ENCODE measurements around the gene BRAT1. TPM values are rescaled to one million over a fixed set of nuclear protein-coding genes. Genes with fewer than 3 reads are reported as not detected.
"Not testable (repeated sequence)": the region's sequence is repeated elsewhere in the genome, so short reads cannot be mapped to it uniquely, and the experiment has no call there.

Gene BRAT1
- total RNA-seq, 1 donor from 2014 or later, result 24.0 TPM

- no peak for DNase-seq (ENCODE audit: low spot score)
Measured at GRCh38 chr7:2583798-2584580, 28.7 kb upstream of the BRAT1 start.

- no peak for DNase-seq (ENCODE audit: low spot score)
Measured at GRCh38 chr7:2582006-2582735, 26.8 kb upstream of the BRAT1 start.

GRCh38 chr7:2580636-2581035, 25.3 kb upstream of the BRAT1 start:
- no peak for DNase-seq (ENCODE audit: low spot score)

GRCh38 chr7:2577914-2578680, 22.8 kb upstream of the BRAT1 start:
- no peak for DNase-seq (ENCODE audit: low spot score)

- no peak for DNase-seq (ENCODE audit: low spot score)
Measured at GRCh38 chr7:2576742-2577491, 21.6 kb upstream of the BRAT1 start.

GRCh38 chr7:2575733-2576340, 20.5 kb upstream of the BRAT1 start:
- no peak for DNase-seq (ENCODE audit: low spot score)

DNA sequence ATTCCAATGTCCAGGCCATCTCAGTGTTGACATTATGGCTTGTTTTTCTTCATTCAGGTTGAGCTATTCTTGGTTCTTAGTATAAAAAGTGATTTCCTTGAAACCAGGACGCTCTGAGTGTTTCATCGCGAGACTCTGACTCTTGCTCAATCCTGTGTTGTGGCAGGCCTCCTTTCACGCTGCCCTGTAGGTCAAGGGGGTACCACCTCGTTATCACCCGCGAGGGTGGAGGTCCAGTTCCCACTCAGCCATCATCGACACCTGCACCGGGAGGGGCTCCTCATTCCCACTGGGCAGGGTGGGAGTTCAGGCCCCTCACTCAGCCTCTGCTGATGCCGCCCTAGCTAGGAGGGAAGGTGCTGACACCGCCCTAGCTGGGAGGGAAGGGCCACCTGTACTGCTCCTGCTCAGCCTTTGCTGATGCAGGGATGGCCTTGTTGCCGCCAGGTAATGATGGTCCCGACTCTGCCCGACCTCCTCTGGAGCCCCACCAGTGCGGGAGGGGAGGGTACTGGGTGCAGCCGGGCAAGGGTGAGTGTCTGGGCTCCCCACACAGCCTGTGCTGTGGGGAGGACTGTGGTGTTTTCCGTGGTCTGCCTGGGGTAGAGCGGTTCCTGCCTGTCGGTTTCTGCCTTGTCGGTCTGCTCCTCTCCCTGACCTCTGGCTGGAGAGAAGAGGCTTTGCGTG, 19.9 kb upstream of the BRAT1 start:
- no peak for DNase-seq (ENCODE audit: low spot score)

DNA sequence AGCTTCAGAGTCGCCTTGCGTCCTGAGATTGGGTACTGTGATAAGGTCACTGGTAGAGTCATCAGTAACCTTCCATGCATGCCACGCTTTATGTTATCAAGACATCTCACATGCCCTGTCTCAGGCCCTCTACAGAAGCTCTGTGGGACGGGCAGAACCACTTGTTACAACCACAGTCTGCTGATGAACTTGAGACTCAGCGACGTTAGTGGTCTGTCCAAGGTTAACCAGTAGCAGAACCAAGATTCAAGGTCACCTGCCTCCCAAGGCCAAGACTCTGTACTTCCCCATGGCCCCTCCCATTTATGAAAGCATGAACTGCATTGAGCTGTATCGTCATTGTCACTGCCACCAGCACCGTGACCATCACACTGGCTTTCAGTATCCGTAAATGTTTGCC, 18.4 kb upstream of the BRAT1 start:
- DNase-seq (ENCODE audit: low spot score), result no peak

DNA sequence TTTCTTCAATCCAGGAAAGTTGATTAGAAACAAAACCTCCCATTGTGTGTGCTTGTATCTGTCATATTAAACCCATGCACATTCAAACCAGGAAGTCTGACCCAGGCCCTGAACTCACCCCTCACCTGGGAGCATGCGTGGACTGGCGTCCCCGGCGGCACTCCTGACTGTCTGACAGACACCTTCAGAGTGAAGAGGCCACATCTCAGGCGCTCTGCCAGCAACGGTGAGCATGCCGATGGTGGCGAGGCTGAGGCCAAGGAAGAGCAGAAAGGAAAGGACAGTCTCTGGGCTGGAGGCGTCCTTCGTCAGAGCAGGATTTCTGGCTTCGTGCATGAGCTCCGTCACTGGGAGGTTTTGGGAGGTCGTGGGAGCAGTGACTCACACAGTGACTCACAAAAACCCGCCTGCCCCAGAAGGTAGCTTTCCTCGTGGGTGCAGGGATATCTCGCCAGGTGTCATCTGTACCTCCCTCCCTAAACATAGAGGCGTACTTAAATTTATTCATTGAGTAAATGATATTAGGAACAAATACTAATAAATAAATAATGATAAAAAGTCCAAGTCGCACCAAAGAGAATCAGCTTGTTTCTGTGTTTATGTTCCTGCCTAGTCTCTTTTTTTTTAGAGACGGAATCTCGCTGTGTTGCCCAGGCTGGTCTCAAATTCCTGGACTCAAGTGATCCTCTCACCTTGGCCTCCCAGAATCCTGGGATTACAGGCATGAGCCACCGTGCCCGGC, 16.9 kb upstream of the BRAT1 start:
- DNase-seq (ENCODE audit: low spot score), result no peak

DNA sequence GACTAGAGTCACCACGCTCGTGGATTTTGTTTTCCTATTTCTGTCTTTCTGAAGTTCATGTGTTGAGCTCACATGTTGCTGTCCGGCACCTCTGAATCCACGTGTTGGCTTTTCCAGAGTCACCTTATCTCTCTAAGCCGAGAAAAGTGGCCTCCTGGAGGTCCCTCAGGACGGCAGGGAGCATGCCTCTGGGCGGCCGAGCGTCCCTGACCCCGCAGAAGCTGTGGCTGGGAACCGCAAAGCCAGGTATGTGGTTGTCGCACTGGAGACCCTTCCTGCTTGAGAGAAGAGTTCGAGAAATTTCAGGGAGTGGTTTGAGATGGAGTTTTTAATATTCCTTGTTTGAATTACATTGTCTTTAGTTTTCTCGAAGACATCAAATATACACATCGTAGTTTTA, 16.1 kb upstream of the BRAT1 start:
- DNase-seq (ENCODE audit: low spot score), result no peak

- no peak for DNase-seq (ENCODE audit: low spot score)
Measured at GRCh38 chr7:2570021-2570420, 14.7 kb upstream of the BRAT1 start.

GRCh38 chr7:2569421-2569820, 14.1 kb upstream of the BRAT1 start:
- no peak for DNase-seq (ENCODE audit: low spot score)

DNA sequence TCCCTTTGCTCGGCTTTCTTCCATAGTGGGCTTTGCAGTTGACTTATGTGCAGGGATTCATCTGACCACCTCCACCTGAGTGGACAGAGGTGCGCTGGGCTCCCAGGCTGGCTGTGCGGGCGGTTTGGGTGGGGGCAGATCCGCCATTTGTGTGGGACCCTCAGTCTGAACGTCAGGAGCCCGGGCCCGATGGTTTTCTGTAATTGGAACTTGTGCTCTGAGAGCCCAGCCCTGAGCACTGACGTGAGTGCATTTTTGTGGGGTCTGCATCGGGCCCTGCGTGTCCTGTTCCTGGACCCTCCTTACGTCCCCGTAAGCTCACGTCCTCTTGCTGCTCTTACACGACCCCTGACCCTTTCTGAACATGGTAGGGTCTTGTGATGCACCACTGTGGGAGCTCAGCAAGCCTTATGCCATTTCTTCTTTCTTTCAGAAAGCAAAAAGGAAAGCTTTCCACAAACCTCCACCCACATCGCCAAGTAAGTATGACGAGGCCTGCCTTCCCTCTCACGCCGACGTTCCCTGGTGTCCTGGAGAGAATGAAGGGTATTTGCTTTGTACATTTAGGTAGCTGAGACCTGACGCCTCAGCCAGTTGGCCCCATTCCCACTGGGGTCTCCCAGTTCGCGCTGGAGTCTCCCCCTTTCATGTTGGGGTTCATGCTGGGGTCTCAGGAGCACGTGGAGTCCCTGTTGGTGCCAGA, 13.3 kb upstream of the BRAT1 start:
- no peak for DNase-seq (ENCODE audit: low spot score)

DNA sequence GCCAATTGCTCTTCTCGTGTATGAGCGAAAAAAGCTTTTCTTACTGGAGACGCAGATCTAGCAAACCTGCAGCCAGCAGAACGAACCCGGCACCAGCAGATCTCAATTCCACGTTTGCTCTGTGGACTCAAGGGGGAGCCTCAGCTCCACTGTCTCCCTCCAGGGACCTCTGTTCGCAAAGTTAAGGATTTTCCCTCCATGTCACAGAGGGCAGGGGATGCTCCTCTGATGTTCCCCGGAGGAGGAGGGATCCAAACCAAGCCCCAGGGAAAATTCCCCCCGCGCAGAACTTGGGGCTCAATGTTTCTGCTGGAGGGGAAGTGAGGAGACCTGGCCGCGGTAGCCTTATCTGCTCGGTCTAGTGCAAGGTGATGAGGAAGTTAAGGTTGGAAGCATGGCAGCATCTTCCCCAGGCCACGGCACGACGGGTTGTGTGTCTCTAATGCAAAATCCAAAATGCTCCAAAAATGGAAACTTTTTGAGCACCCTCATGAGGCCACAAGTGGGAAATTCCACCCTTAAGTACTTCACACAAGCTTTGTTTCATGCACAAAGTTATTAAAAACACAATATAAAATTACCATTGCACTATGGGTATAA, 12.5 kb upstream of the BRAT1 start:
- DNase-seq (ENCODE audit: low spot score), result no peak

DNA sequence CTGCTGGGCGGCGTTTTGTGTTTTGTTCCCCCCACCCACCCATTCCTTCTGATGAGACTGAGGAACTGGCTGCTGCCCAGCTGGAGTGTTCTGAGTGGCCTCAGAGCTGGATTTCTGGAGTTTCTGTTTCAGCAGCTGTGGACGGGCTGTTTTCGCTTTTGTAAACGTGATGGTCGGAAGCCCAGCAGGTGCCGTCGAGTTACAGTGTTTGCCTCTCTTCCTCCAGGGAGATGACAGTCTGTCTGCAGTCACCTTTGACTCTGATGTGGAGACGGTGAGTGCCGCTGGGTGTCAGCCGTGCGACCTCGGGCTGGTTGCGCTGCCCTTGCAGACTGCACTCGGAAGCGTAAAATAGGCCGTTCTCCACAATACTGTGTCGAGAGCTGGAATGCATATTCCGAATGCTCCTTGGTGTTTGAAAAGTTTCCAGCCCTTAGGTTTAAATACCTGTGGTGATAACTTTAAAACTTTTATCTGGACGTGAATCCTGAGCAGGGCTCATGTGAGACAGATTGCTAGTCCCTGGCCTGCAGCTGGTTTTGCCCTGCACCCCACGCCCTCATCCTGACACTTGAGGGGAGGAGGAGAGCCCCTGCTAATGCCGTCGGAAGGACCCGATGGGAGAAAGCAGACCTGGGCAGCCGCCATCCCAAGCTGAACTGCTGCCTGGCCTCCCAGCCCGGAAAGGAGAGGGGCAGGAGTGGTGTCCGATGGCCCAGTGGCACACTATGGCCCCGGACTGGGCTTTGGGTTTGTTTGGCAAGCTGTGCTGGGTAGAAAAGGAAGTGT, 11.8 kb upstream of the BRAT1 start:
- no peak for DNase-seq (ENCODE audit: low spot score)

DNA sequence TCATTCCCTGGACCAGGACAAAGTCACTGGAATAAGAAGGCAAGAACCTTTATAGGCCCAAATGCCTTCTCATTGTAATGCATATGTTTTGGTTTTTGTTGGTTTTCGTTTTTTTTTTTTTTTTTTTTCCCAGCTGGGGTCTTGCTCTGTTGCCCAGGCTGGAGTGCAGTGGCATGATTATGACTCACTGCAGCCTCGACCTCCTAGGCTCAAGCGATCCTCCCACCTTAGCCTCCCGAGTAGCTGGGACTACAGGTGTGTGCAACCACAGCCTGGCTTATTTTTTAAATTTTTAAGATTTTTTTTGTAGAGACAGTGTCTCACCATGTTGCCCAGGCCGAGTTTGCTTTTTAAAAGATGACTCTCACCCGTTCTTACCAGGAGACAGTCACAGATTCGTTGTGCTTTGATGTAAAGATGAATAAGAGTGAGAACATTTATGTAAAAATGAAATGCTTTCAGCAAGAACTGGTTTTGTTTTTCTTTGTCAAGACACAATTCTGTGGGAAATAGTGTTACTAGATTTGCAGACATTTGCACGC, 11.1 kb upstream of the BRAT1 start:
- DNase-seq (ENCODE audit: low spot score), result no peak

DNA sequence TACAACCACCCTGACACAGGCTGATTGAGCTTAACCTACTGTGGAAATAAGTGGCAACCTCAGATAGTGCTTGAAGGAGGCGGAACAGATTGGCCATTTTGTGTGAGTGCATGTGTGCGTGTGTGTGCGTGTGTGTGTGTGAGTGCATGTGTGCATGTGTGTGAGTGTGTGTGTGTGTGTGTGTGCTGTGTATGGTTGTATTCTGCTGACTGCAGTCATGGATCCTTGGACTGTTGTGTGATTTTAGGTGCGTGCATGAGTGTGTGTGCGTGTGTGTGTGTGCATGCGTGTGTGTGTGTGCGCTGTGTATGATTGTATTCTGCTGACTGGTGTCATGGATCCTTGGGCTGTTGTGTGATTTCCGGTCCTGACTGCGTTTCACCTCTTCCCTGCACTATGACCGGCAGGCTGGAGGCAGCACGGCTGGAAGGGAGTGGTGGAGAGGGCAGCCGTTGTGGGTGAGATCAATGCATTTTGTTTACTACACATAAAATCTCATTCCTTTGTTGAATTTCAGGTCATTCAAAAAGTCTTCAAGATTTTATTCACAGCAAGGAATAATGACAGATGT, 9.7 kb upstream of the BRAT1 start:
- DNase-seq (ENCODE audit: low spot score), result no peak

DNA sequence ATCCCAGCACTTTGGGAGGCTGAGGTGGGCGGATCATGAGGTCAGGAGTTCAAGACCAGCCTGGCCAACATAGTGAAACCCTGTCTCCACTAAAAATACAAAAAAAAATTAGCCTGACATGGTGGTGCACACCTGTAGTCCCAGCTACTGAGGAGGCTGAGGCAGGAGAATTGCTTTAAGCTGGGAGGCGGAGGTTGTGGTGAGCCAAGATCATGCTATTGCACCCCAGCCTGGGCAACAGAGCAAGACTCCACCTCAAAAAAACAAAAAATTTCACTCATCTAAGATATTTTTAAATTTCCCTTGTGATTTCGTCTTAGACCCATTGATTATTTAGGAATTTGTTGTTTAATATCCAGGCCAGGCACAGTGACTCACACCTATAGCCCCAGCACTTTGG, 8.6 kb upstream of the BRAT1 start:
- DNase-seq (ENCODE audit: low spot score), result not testable (repeated sequence)

Data from ureter (tissue), 1 donor.